Type B pancreatic cell (in vitro differentiated cells): Measurements from ENCODE around the gene INTS11. TPM values are rescaled to one million over a fixed set of nuclear protein-coding genes. Genes with fewer than 3 reads are reported as not detected.
A peak's percentile ranks its signal among the peaks of the same experiment; 100 is the strongest.

Source experiments
- DNase-seq: peaks from one replicate; pipeline ENCODE4 v3.0.0; 2021; ENCODE audit warnings: mixed read lengths; ENCODE audit not compliant: unreplicated experiment; ENCODE audit errors: extremely low spot score
- H3K27ac Mint-ChIP-seq: 2 replicates; pipeline ENCODE4 v1.8.0; 2021; ENCODE audit warnings: mild to moderate bottlenecking, mixed read lengths
- H3K27me3 Mint-ChIP-seq: 2 replicates; pipeline ENCODE4 v1.8.0; 2021; ENCODE audit warnings: mixed read lengths
- H3K36me3 Mint-ChIP-seq: 2 replicates; pipeline ENCODE4 v1.8.0; 2021; ENCODE audit warnings: mixed read lengths
- H3K4me1 Mint-ChIP-seq: one replicate; pipeline ENCODE4 v1.8.0; 2021; ENCODE audit warnings: mixed read lengths; ENCODE audit not compliant: unreplicated experiment
- H3K4me3 Mint-ChIP-seq: 2 replicates; pipeline ENCODE4 v1.8.0; 2021; ENCODE audit warnings: mild to moderate bottlenecking, mixed read lengths
- H3K9me3 Mint-ChIP-seq: 2 replicates; pipeline ENCODE4 v1.8.0; 2021; ENCODE audit warnings: mixed read lengths
- CTCF ChIP-seq: fragments of 200-600 bp; sonication (generic); conservative IDR thresholded peaks from 2 replicates; pipeline ENCODE4 v1.5.0; 2021; ENCODE audit warnings: antibody characterized with exemption, mild to moderate bottlenecking
- total RNA-seq: library from RNA; stranded (reverse); gene quantifications from 2 replicates; pipeline ENCODE4 v1.2.1, GENCODE V29; 2021; ENCODE audit warnings: low replicate concordance

Gene INTS11
- total RNA-seq, 1 donor from 2014 or later, result 138 TPM

GRCh38 chr1:1332031-1332755 is 7.7 kb upstream of the INTS11 start:
- Mint-ChIP-seq H3K4me1 (no peaks in the 10 kb centered on the region), H3K36me3 (no peaks in the 10 kb centered on the region), H3K4me3 (no peak overlapping the region), H3K9me3 (no peaks in the 10 kb centered on the region), H3K27me3 (no peaks in the 10 kb centered on the region), H3K27ac (no peak overlapping the region)
- no peak for DNase-seq
- TF ChIP-seq CTCF, result no peak

- Mint-ChIP-seq H3K4me3 (no peak within 1 kb of the TSS), H3K4me1 (no peaks in the 10 kb centered on the region)
Measured at GRCh38 chr1:1331068-1331965, 6.9 kb upstream of the INTS11 start, which contains the start of gene TAS1R3. Gene TAS1R3 (plus strand): TSS chr1:1331280. CDS start chr1:1331346, 66 bp downstream.

GRCh38 chr1:1330366-1331067 is 6.1 kb upstream of the INTS11 start:
- no peak for TF ChIP-seq CTCF
- Mint-ChIP-seq H3K4me1 (no peaks in the 10 kb centered on the region), H3K27ac (no peak overlapping the region), H3K36me3 (no peaks in the 10 kb centered on the region), H3K4me3 (no peak overlapping the region), H3K9me3 (no peaks in the 10 kb centered on the region), H3K27me3 (no peaks in the 10 kb centered on the region)
- no peak for DNase-seq

More at GRCh38 chr1:1331068-1331965, 6.9 kb upstream of the INTS11 start, which contains the start of gene TAS1R3:
- no peak for TF ChIP-seq CTCF
- Mint-ChIP-seq H3K27me3 (no peaks in the 10 kb centered on the region), H3K36me3 (no peaks in the 10 kb centered on the region), H3K9me3 (no peaks in the 10 kb centered on the region), H3K27ac (no peak within 1 kb of the TSS)
- DNase-seq, result no peak

- H3K36me3 Mint-ChIP-seq, result no peaks in the 10 kb centered on the region
- H3K27me3 Mint-ChIP-seq, result no peaks in the 10 kb centered on the region
- TF ChIP-seq CTCF, result no peak
- peak overlapping the region; percentile 52 for H3K4me3 Mint-ChIP-seq
- no peaks in the 10 kb centered on the region for H3K4me1 Mint-ChIP-seq
- no peak for DNase-seq
- no peaks in the 10 kb centered on the region for H3K9me3 Mint-ChIP-seq
- H3K27ac Mint-ChIP-seq, result no peak overlapping the region
Measured at GRCh38 chr1:1329304-1330210, 5.1 kb upstream of the INTS11 start.

GRCh38 chr1:1328254-1328653 is 3.8 kb upstream of the INTS11 start:
- no peaks in the 10 kb centered on the region for H3K27me3 Mint-ChIP-seq
- no peaks in the 10 kb centered on the region for H3K9me3 Mint-ChIP-seq
- TF ChIP-seq CTCF, result no peak
- H3K27ac Mint-ChIP-seq, result no peak overlapping the region
- H3K4me1 Mint-ChIP-seq, result peaks cover 5% of the 10 kb centered on the region
- H3K36me3 Mint-ChIP-seq, result no peaks in the 10 kb centered on the region
- no peak for DNase-seq
- no peak overlapping the region for H3K4me3 Mint-ChIP-seq
